ENCODE results near the gene MRE11. TPM values are rescaled to one million over a fixed set of nuclear protein-coding genes. Genes with fewer than 3 reads are reported as not detected.
"Not testable (repeated sequence)": the region's sequence is repeated elsewhere in the genome, so short reads cannot be mapped to it uniquely, and the experiment has no call there.

Gene MRE11
- total RNA-seq, 4 donors from 2014 or later = 11.7 to 25.3 (median 13.4) TPM

DNA sequence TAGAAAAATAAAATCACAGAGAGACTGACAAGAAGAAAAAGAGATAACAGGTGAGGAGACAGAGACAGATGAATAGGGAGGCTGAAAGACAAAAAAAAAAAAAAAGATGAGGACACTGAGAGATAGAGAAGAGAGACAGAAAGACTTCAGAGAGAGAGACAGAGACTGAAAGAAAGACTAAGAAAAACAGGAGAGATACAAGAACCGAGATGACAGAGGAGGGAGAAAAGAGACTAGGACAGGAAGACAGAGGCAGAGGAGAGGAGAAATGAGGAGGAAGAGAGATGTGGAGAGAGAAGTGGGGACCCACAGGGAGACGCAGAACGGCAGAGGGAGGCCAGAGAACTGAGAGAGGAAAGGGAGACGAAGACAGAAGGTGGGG is 93.2 kb downstream of the MRE11 start:
- TF ChIP-seq, protein P1, sequence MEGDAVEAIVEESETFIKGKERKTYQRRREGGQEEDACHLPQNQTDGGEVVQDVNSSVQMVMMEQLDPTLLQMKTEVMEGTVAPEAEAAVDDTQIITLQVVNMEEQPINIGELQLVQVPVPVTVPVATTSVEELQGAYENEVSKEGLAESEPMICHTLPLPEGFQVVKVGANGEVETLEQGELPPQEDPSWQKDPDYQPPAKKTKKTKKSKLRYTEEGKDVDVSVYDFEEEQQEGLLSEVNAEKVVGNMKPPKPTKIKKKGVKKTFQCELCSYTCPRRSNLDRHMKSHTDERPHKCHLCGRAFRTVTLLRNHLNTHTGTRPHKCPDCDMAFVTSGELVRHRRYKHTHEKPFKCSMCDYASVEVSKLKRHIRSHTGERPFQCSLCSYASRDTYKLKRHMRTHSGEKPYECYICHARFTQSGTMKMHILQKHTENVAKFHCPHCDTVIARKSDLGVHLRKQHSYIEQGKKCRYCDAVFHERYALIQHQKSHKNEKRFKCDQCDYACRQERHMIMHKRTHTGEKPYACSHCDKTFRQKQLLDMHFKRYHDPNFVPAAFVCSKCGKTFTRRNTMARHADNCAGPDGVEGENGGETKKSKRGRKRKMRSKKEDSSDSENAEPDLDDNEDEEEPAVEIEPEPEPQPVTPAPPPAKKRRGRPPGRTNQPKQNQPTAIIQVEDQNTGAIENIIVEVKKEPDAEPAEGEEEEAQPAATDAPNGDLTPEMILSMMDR (IDR thresholded peaks at IDR 0.05) = no peak
- no peak for TF ChIP-seq POLR2A (IDR thresholded peaks at IDR 0.05)
- DNase-seq (ENCODE audit: low spot score in 2 of 2) = no peak
- no peak overlapping the region for H3K4me3 ChIP-seq (ENCODE audit: low read depth, poor library complexity, severe bottlenecking)
- WGBS, 2 donors = 29 to 30% methylated on average over 4 of the region's 4 CpGs
- intact Hi-C loops (cut with DNase I; ENCODE audit: low total_unique reads) = no loop called here

DNA sequence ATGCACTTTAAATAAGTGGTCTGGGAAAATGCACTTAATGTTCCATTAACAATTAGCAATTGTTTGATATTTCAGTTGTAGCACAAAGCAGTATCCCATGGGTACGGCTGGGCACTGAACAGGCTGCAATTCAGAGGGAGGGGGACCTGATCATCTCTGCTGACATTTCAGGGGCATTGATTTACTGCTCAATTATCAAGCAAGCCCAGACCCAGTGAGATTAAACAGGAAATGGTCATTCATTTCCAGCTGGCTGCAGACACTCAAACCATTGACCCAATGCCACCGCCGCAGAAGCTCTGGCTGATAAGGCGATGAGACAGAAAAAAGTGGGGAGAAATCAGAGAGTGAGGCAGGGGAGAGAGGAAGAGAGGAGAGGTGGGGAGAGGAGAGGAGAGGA is 93.6 kb downstream of the MRE11 start:
- 52 to 65% methylated on average over 4 of the region's 4 CpGs for WGBS, 2 donors
- no peak for DNase-seq (ENCODE audit: low spot score in 2 of 2)
- intact Hi-C loops (cut with DNase I; ENCODE audit: low total_unique reads) = no loop called here
- TF ChIP-seq, protein P1 (IDR thresholded peaks at IDR 0.05) = no peak
- no peak for TF ChIP-seq POLR2A (IDR thresholded peaks at IDR 0.05)
- H3K4me3 ChIP-seq (ENCODE audit: low read depth, poor library complexity, severe bottlenecking) = no peak overlapping the region

DNA sequence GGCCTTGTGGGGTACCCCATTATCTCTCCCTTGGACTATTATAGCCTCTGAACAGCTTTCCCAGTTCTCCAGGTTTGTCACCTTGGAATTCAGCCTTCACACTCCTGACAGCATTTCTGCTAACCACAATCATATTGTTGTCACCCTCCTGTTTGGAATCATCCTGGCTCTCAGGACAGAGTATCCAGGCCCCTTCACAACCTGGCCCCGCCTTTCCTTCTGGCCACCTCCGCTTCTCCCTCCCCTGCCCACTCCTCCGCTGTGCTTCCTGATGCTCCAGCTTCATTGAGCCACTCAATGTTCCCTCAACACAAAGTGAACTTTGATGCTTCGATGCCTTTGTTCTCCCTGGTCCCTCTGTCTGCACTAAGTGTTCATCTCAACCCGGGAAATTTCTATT is 95.5 kb downstream of the MRE11 start:
- intact Hi-C loops (cut with DNase I; ENCODE audit: low total_unique reads) = no loop called here
- no peak for TF ChIP-seq POLR2A (IDR thresholded peaks at IDR 0.05)
- TF ChIP-seq, protein P1 (IDR thresholded peaks at IDR 0.05) = no peak
- DNase-seq (ENCODE audit: low spot score in 2 of 2) = no peak
- WGBS, 2 donors = 81 to 94% methylated on average over 5 of the region's 5 CpGs
- no peak overlapping the region for H3K4me3 ChIP-seq (ENCODE audit: low read depth, poor library complexity, severe bottlenecking)

DNA sequence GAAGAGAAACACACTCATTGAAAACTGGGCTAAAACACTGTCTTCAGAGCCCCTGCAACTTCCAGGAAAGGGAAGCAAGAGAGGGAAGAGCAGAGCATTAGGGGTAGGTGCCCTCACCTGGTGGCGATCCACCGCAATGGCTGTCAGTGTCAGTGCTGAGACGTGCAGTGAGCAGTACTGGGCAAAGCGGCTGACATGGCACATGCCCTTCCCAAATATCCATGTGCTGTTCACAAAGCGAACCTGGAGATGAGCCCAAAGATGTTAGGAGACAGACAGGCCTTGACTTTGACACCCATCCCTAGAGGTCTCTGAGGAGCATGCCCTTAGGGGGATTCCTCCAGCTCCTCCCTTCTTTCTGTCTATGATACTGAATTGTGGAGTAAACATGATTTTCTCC is 97.4 kb downstream of the MRE11 start:
- TF ChIP-seq POLR2A (IDR thresholded peaks at IDR 0.05) = no peak
- TF ChIP-seq, protein P1 (IDR thresholded peaks at IDR 0.05) = no peak
- WGBS, 2 donors = 89 to 93% methylated on average over 5 of the region's 5 CpGs
- no peak for DNase-seq (ENCODE audit: low spot score in 2 of 2)
- intact Hi-C loops (cut with DNase I; ENCODE audit: low total_unique reads) = no loop called here
- no peak overlapping the region for H3K4me3 ChIP-seq (ENCODE audit: low read depth, poor library complexity, severe bottlenecking)

DNA sequence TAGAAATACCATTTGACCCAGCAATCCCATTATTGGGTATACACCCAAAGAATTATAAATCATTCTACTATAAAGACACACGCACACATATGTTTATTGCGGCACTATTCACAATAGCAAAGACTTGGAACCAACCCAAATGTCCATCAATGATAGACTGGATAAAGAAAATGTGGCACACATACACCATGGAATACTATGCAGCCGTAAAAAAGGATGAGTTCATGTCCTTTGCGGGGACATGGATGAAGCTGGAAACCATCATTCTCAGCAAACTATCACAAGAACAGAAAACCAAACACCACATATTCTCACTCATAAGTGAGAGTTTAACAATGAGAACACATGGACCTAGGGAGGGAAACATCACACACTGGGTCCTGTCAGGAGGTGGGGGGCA is 101.7 kb downstream of the MRE11 start:
- WGBS, 2 donors = 97 to 98% methylated on average over 4 of the region's 4 CpGs
- intact Hi-C loops (cut with DNase I; ENCODE audit: low total_unique reads) = not testable (repeated sequence)

DNA sequence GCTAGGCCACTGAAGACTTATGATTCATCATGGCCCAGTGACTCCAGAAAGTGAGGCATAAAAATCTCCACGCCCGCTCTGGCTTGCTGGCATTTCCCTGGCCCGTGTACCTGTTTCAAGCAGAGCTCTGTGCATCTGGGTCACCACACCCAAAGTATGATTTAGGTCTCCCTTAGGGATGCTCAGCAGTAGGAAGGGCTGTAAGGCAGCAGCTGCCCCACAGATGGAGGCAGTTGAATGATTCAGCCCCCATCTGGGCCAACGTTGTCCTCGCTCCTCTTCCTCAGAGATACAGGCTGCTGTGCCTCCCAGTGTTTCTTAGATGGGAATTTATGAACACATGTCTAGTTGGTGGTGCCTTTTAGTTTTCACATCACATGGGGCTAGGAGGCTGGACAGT is 114.0 kb downstream of the MRE11 start:
- TF ChIP-seq, protein P1 (IDR thresholded peaks at IDR 0.05) = no peak
- TF ChIP-seq POLR2A (IDR thresholded peaks at IDR 0.05) = no peak
- 52 to 53% methylated on average over 5 of the region's 5 CpGs for WGBS, 2 donors
- DNase-seq (ENCODE audit: low spot score in 2 of 2) = no peak
- no peak overlapping the region for H3K4me3 ChIP-seq (ENCODE audit: low read depth, poor library complexity, severe bottlenecking)
- intact Hi-C loops (cut with DNase I; ENCODE audit: low total_unique reads) = no loop called here

More for the DNA sequence above, 101.7 kb downstream of the MRE11 start:
- DNase-seq (ENCODE audit: low spot score in 2 of 2); H3K4me3 ChIP-seq (ENCODE audit: low read depth, poor library complexity, severe bottlenecking): not testable (repeated sequence)
